Neutrophil (primary cell): ENCODE results near the gene PKN1.

ENCODE experiments used
- H3K27ac ChIP-seq: fragments of 200-600 bp; sonication (generic); 2 replicates; pipeline ENCODE4 v1.5.1; 2016; ENCODE audit warnings: mild to moderate bottlenecking, moderate library complexity
- H3K27me3 ChIP-seq: fragments of 200-600 bp; sonication (generic); 2 replicates; pipeline ENCODE4 v1.6.0; 2016; ENCODE audit warnings: mild to moderate bottlenecking
- H3K36me3 ChIP-seq: fragments of 200-600 bp; sonication (generic); 2 replicates; pipeline ENCODE4 v1.5.1; 2017
- H3K4me1 ChIP-seq, 2 experiments: fragments of 200-600 bp in 1 of 2; sonication (generic) in 1 of 2; 1 replicate in 1 of 2; 2 replicates in 1 of 2; pipeline versions ENCODE4 v1.5.1 to v1.6.1; 2013 to 2016; ENCODE audit warnings: low read depth in 1 of 2, low read length in 1 of 2, mild to moderate bottlenecking in 1 of 2, moderate library complexity in 1 of 2; ENCODE audit not compliant: control insufficient read depth in 1 of 2, insufficient read depth in 1 of 2
- H3K4me3 ChIP-seq, 2 experiments: fragments of 200-600 bp in 1 of 2; sonication (generic) in 1 of 2; 1 replicate in 1 of 2; 2 replicates in 1 of 2; pipeline ENCODE4 v1.5.1; 2013 to 2016; ENCODE audit warnings: low read depth in 1 of 2, low read length in 1 of 2, mild to moderate bottlenecking in 1 of 2, moderate library complexity in 1 of 2
- H3K9me3 ChIP-seq: fragments of 200-600 bp; sonication (generic); 2 replicates; pipeline ENCODE4 v1.5.1; 2016
- CTCF ChIP-seq: fragments of 200-600 bp; sonication (generic); IDR thresholded peaks from 2 replicates; pipeline ENCODE4 v1.5.1; 2016; ENCODE audit warnings: antibody characterized with exemption

The PKN1 gene

GRCh38 chr19:14432791-14433553 is at the start of gene PKN1:
PKN1 (plus strand) TSS chr19:14433306; CDS start chr19:14433522, 216 bp downstream.
- peak within 1 kb of the TSS; percentile 58 for H3K27ac ChIP-seq
- H3K27me3 ChIP-seq, result peaks cover 12% of the 10 kb centered on the region
- H3K4me3 ChIP-seq, result peak within 1 kb of the TSS; percentile 71 to 77
- peaks cover 48 to 55% of the 10 kb centered on the region in 2 experiments for H3K4me1 ChIP-seq
- no peaks in the 10 kb centered on the region for H3K36me3 ChIP-seq
- H3K9me3 ChIP-seq, result no peaks in the 10 kb centered on the region
- TF ChIP-seq CTCF, result no peak

- TF ChIP-seq CTCF, result peak; percentile 37
- H3K36me3 ChIP-seq, result peaks cover 32% of the 10 kb centered on the region
- H3K4me1 ChIP-seq, result peaks cover 41 to 65% of the 10 kb centered on the region in 2 experiments
- H3K27me3 ChIP-seq, result no peaks in the 10 kb centered on the region
- peak overlapping the region; percentile 94 for H3K27ac ChIP-seq
- no peaks in the 10 kb centered on the region for H3K9me3 ChIP-seq
- peak overlapping the region; percentile 86 to 91 for H3K4me3 ChIP-seq
These were observed 49.2 kb upstream of the PKN1 start for GRCh38 chr19:14383661-14384555.

- Histone ChIP-seq H3K27ac (peak overlapping the region; percentile 94), H3K4me1 (peaks cover 40 to 61% of the 10 kb centered on the region in 2 experiments), H3K4me3 (peak overlapping the region; percentile 86 to 91), H3K9me3 (peaks cover under 1% of the 10 kb centered on the region), H3K27me3 (no peaks in the 10 kb centered on the region), H3K36me3 (peaks cover 42% of the 10 kb centered on the region)
- TF ChIP-seq CTCF, result no peak
These were observed 47.6 kb upstream of the PKN1 start for GRCh38 chr19:14385492-14385891.

GRCh38 chr19:14390548-14390947 is 42.6 kb upstream of the PKN1 start:
- TF ChIP-seq CTCF, result no peak
- H3K4me1 ChIP-seq, result peaks cover 17 to 28% of the 10 kb centered on the region in 2 experiments
- H3K36me3 ChIP-seq, result peaks cover 82% of the 10 kb centered on the region

GRCh38 chr19:14391156-14391821 is 41.8 kb upstream of the PKN1 start:
- peaks cover 11 to 22% of the 10 kb centered on the region in 2 experiments for H3K4me1 ChIP-seq
- H3K4me3 ChIP-seq, result no peak overlapping the region
- H3K9me3 ChIP-seq, result peaks cover 8% of the 10 kb centered on the region
- H3K27me3 ChIP-seq, result no peaks in the 10 kb centered on the region
- no peak for TF ChIP-seq CTCF
- no peak overlapping the region for H3K27ac ChIP-seq
- H3K36me3 ChIP-seq, result peaks cover 90% of the 10 kb centered on the region

More at GRCh38 chr19:14390548-14390947, 42.6 kb upstream of the PKN1 start:
- peak overlapping the region; percentile 18 for H3K27ac ChIP-seq
- H3K27me3 ChIP-seq, result no peaks in the 10 kb centered on the region
- H3K4me3 ChIP-seq, result no peak overlapping the region
- H3K9me3 ChIP-seq, result peaks cover 8% of the 10 kb centered on the region
